Measurements from ENCODE around the gene RAP2B.

Gene RAP2B

GRCh38 chr3:153195349-153195879, 33.4 kb downstream of the RAP2B start:
- no peak for DNase-seq

DNA sequence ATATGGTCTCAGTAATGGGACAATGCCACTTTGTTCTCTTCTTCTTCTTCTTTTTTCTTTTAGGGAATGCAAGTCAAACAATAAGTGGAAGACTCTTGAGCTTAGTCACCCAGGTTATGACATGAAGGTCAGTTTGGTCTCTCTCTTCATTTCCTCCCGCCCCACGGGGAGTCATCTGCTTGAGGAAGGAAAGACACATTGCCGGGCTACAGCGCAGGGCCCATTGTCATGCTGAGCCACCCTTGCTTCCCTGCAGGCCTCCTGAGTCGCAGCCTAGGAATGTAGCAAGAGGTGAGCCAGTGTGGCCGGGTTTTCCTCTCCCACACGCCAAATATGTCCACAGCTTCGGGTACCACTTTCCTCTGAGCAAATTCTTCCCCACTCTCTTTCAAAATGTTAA, 47.6 kb downstream of the RAP2B start:
- DNase-seq = no peak

DNA sequence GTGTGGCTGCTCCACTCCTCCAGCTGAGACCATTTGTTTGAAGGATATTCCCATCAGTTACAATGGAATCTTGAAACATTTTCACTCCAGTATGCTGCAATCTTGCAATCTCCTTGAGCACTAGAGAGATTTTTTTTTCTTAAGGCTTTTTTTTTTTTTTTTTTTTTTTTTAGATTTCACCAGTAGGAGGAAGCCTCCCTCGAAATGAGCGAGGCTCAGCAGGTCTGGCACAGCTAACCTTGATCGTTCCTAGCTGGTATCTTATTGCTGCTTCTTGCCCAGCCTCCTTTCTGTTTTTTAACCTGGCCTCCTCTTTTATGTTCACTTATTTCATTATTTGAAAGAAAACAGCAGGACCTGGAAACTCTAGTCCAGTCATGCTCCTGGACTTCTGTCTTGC, 48.1 kb downstream of the RAP2B start:
- no peak for DNase-seq

DNA sequence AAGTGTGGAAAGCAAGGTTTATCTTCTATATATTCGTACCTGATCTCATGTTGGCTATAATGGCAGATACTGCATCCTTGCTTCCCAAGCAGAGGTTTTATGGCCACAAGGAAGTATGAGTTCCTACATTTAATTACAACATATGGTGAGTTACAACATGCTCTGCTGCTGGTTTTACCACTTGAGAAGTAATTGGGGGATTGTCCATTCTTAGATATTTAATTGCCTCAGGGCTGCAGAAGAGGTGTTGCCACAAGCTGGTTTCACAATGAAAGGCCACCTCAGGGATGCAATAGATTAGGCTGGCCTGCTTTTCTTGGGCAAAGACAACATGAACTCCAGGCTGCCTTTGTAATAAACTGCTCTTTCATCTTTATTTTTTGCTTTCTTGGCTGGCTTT, 48.6 kb downstream of the RAP2B start:
- no peak for DNase-seq

DNA sequence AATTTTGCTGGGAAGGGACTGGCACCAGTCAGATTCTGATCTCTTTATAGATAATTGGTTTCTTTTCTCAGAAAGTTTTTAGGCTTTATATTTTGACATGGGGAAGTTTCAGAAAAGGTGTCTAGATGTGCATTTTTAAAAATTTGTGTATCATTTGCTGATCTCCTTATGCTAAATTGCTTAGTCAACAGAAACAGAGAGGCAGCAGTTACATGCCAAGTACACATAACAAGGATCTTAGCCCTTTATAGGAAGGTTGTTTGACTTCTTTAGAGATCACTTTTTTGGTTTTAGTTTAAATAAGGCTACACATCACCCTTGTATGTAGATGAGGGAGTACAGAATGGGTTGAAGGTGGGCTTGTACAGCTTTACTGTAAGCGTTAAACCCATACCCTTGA, 53.5 kb downstream of the RAP2B start:
- no peak for DNase-seq

DNA sequence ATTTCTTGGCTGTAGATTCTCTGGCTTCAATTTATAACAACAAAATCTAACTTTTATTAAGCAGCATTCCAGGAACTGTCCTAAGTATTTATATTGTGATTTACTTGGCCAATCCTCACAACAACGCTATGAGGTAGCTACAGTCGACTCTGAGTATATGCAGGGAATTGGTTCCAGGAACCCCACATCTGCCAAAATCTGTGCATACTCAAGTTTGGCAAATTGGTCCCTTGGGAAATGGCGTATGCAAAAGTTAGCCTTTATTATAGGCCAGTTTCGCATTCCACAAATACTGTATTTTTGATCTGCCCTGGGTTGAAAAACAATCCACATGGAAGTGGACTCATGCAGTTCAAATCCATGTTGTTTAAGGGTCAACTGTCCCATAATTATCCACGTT, 53.9 kb downstream of the RAP2B start:
- no peak for DNase-seq

- DNase-seq = no peak
Observed at GRCh38 chr3:153216928-153217327, 54.9 kb downstream of the RAP2B start.

- DNase-seq = no peak
Observed at GRCh38 chr3:153219146-153219545, 57.1 kb downstream of the RAP2B start.

Measured in NCI-H2081 (cell line).